AG04450 (cell line): ENCODE measurements around the gene TRIM10. TPM values are rescaled to one million over a fixed set of nuclear protein-coding genes. Genes with fewer than 3 reads are reported as not detected.

Experiments used
- CTCF ChIA-PET: fragments of 300-600, 350-600 bp; formaldehyde crosslinking; extraction: SDS; loops from one replicate; lab custom pipeline; 2022; ENCODE audit warnings: antibody characterized with exemption, inconsistent platforms; lab: Charles Lee
- POLR2A ChIA-PET: fragments of 350-600 bp; formaldehyde crosslinking; extraction: SDS; loops from one replicate; lab custom pipeline; 2021; ENCODE audit warnings: antibody characterized with exemption, inconsistent platforms; lab: Yijun Ruan, JAX
- DNase-seq: peaks from one replicate; pipeline ENCODE4 v3.0.0-alpha.2; 2011; ENCODE audit warnings: low read depth, low spot score
- H3K27ac ChIP-seq: one replicate; pipeline ENCODE4 v1.5.1; 2012; ENCODE audit warnings: low read depth, low read length, control low read depth
- H3K27me3 ChIP-seq: one replicate; pipeline ENCODE4 v1.6.0; 2012; ENCODE audit warnings: low read length; ENCODE audit not compliant: control insufficient read depth, insufficient read depth
- H3K4me3 ChIP-seq: 2 replicates; pipeline ENCODE4 v1.5.1; 2011; ENCODE audit warnings: mild to moderate bottlenecking, low read depth, low read length, control low read depth
- H3K9me3 ChIP-seq: 2 replicates; pipeline ENCODE4 v1.5.1; 2012; ENCODE audit warnings: low read length; ENCODE audit not compliant: control insufficient read depth, insufficient read depth
- polyA minus RNA-seq: library from RNA; depleted of rRNA, polyadenylated mRNA; stranded (reverse); fragments of >200 nt; gene quantifications from 2 replicates; pipeline ENCODE4 v1.2.3, GENCODE V29; 2011; rRNA and poly(A)+ RNA removed
- polyA plus RNA-seq: library from polyadenylated mRNA; depleted of rRNA; stranded (reverse); fragments of >200 nt; gene quantifications from 2 replicates; pipeline ENCODE4 v1.2.3, GENCODE V29; 2011; rRNA removed
- TF ChIP-seq, protein P1 (sequence below): IDR thresholded peaks from 2 replicates; pipeline ENCODE4 v1.5.1; 2011; ENCODE audit warnings: low read depth, low read length, control low read depth, inconsistent platforms

The TRIM10 gene
- polyA plus RNA-seq: not detected in 2 replicates
- not detected in 2 replicates for polyA minus RNA-seq

DNA sequence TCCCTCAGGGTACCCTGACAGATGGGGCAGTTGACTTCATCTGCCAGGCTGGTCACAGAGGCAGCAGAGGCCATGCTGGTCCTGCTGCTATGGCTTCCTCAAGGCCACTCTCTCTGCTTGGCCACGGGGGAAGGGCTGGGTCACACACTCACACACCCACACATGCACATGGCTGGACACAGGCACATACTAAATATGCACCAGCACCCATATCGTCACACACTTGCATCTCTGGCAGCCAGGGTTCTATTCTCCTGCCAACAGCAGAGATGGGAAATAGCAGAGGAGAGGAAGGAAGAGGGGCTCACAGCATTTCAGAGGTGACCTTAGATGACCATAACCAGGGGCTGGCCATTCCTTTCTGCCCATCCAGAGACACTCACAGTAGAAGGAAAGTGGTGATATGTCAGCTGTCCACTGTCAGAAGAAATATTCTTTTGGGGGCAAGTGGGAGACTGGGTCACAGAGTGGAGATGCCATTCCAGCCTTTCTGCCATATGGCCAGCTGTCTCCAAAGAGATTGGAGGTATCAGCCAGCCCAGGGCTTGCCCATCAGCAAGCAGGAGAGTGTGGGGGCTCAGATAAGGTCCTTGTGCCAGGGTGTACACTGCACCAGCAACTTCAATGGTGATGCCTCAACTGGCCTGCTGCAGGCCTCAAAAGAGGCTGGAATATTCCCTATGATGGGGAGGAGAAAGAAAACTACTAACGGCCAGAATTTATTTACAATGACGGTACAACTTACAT, at the start of gene TRIM10:
TSS of gene TRIM10 (minus strand) at position 427 of the 747 bp plus-strand sequence. CDS start at position 74, 353 bp downstream.
- DNase-seq: no peak
- CTCF ChIA-PET: no interaction called here
- TF ChIP-seq, protein P1, sequence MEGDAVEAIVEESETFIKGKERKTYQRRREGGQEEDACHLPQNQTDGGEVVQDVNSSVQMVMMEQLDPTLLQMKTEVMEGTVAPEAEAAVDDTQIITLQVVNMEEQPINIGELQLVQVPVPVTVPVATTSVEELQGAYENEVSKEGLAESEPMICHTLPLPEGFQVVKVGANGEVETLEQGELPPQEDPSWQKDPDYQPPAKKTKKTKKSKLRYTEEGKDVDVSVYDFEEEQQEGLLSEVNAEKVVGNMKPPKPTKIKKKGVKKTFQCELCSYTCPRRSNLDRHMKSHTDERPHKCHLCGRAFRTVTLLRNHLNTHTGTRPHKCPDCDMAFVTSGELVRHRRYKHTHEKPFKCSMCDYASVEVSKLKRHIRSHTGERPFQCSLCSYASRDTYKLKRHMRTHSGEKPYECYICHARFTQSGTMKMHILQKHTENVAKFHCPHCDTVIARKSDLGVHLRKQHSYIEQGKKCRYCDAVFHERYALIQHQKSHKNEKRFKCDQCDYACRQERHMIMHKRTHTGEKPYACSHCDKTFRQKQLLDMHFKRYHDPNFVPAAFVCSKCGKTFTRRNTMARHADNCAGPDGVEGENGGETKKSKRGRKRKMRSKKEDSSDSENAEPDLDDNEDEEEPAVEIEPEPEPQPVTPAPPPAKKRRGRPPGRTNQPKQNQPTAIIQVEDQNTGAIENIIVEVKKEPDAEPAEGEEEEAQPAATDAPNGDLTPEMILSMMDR: no peak

DNA sequence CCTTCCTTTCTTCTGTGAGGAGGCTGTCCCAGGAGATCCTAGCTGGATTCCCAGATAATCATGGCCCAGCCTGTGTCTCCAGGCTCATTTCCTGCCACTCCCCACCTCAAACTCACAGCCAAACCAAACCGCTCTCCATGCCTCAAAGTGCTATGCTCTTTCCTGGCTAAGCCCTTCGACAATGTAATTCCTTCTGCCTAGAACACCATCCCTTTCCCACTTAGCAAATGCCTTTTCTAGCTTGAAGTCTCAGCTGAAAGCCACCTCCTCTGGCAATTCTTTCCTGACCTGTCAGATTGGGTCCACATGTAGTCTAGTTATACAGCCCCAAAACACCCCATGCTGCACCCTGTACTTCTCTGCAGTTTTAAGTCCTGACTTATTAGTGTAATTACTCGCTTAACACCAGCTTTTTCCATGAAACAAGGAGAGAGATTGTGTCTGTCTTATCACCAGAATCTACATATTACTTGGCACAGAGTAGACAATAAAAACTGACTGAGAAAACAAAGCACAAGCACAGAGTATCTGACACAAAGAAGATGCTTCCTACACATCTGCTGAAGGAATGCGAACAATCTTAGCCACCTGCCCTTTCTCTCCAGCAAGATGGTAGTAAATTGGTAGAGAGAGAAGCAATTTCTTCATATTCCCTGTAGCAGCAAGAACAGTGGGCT, 46.7 kb upstream of the TRIM10 start:
- no peak for DNase-seq
- TF ChIP-seq, protein P1: no peak
- CTCF ChIA-PET: interaction anchor here (0.8 to 2.0 kb wide), 3 partner anchors 11 to 76 kb away, joined by 3 to 9 read pairs (median 4); no protein-coding TSS in a partner anchor
- Histone ChIP-seq H3K27ac (no peak overlapping the region), H3K4me3 (no peak overlapping the region), H3K27me3 (no peaks in the 10 kb centered on the region), H3K9me3 (no peaks in the 10 kb centered on the region)
- POLR2A ChIA-PET: no interaction called here

More for the DNA sequence above, at the start of gene TRIM10:
- POLR2A ChIA-PET: no interaction called here
- H3K9me3 ChIP-seq: no peaks in the 10 kb centered on the region; the same call in 1 of the 2 replicates
- H3K4me3 ChIP-seq: no peak within 1 kb of the TSS
- peaks cover 17% of the 10 kb centered on the region for H3K27me3 ChIP-seq
- no peak within 1 kb of the TSS for H3K27ac ChIP-seq

GRCh38 chr6:30206799-30207618, 46.0 kb upstream of the TRIM10 start:
- TF ChIP-seq, protein P1: no peak
- Histone ChIP-seq H3K27ac (peak overlapping the region; percentile 31), H3K27me3 (no peaks in the 10 kb centered on the region), H3K9me3 (no peaks in the 10 kb centered on the region), H3K4me3 (no peak overlapping the region)
- ChIA-PET POLR2A (no interaction called here), CTCF (interaction anchor here (1.0 to 2.0 kb wide), 3 partner anchors 12 to 104 kb away, joined by 4 to 9 read pairs (median 5); no protein-coding TSS in a partner anchor)
- no peak for DNase-seq

- TF ChIP-seq, protein P1: no peak
- no peak overlapping the region for H3K4me3 ChIP-seq
- CTCF ChIA-PET: interaction anchor here (1.4 to 2.0 kb wide), 2 partner anchors 75 to 104 kb away, joined by 5 to 9 read pairs; no protein-coding TSS in a partner anchor
Observed at GRCh38 chr6:30206152-30206551, 45.1 kb upstream of the TRIM10 start.

More at GRCh38 chr6:30206152-30206551, 45.1 kb upstream of the TRIM10 start:
- Histone ChIP-seq H3K27ac (no peak overlapping the region), H3K9me3 (no peaks in the 10 kb centered on the region), H3K27me3 (no peaks in the 10 kb centered on the region)
- POLR2A ChIA-PET: no interaction called here
- DNase-seq: no peak
